NCI-H2171 treated with DMSO at 0.1 percent for 48 hours (cell line): ENCODE results near the gene GRIN1.
"Not testable (repeated sequence)": the region's sequence is repeated elsewhere in the genome, so short reads cannot be mapped to it uniquely, and the experiment has no call there.

Experiments
- DNase-seq: peaks from one replicate; lab custom pipeline; 2025; lab: John Stamatoyannopoulos, UW

GRIN1 gene

GRCh38 chr9:137128862-137129455 is 10.0 kb upstream of the GRIN1 start:
- no peak for DNase-seq

GRCh38 chr9:137129456-137130175 is 9.3 kb upstream of the GRIN1 start:
- DNase-seq = peak; percentile 93

DNA sequence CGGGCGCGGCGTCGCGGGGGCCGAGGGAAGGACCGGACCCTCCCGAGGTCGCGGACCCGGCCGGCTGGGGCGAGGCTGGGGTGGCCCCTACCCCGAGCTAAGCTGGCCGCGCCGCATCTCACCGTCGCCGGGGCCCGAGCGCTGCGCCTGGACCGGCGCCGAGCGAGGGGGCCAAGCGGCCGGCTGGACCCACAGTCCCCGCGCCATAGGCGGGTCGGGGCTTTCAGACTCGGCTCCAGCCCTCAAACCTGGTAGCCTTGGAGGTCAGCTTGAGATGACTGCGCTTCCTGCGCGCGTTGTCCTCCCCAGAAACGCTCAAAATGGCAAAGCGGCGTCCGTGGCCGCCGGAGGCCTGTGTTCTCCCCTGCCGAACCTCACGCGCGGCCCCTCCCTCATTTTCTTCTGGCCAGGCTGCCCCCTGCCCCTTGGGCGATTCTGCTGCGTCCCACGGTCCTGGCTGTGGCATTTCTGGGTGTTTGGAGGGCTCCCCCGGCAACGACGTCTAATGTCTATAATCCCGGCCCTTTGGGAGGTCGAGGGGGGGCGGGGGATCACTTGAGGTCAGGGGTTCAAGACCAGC is 8.7 kb upstream of the GRIN1 start:
- DNase-seq = no peak

DNA sequence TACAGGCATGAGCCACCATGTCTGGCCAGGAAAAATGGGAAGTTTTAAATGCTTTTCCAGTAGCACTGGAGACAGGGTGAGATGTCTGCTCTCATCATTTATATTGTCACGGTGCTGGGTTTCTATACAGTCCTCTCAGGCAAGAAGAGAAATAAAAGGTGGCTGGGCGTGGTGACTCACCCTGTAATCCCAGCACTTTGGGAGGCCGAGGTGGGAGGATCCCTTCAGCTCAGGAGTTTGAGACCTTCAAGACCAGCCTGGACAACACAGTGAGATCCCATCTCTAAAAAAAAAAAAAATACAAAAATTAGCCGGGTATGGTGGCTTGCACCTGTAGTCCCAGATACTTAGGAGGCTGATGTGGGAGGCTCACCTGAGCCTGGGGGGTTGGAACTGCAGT is 4.8 kb upstream of the GRIN1 start:
- DNase-seq = no peak

DNA sequence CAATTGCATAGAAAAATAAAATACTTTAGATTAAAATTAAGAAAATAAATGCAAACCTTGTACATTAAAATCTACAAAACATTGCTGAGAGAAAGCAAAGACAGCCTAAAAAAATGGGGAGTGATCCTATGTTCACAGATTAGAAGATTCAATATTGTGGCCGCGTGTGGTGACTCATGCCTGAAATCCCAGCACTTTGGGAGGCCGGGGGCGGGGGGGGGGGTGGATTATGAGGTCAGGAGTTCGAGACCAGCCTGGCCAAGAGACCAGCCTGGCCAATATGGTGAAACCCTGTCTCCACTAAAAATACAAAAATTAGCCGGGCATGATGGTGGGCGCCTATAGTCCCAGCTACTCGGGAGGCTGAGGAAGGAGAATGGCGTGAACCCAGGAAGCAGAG is 3.8 kb upstream of the GRIN1 start:
- DNase-seq = not testable (repeated sequence)

GRCh38 chr9:137136261-137136880 is 2.6 kb upstream of the GRIN1 start:
- DNase-seq = no peak

DNA sequence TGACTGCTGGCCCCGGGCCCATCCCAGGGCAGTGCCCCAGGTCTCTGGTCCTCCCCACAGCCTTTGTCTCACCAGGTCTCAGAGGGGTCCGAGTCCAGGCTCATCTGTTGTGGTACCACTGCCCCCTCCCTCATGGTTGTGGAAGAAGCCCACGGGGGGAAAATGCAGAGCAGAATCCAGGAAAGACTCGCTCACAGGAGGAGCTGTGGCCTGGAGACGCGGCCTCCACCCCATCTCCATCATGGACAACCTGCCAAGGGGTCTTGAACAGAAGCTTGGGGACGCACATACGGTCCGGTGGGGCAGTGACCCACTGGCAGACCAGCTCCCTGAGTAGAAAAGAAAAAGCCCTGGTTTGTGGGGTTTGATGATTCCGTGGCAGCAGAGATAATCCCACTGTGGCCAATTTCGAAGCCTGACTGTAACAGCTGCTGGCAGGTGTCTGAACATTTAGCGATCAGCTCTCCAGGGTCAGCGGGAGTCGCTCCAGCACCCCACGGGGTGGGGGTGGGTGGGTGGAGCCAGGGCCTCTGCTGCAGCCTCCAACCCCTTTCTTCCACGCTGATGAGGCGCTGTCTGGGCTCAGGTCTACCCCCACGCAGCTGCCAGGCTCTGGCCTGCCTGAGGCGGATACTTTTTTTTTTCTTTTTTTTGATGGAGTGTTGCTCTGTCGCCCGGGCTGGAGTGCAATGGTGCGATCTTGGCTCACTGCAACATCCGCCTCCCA is 1.9 kb upstream of the GRIN1 start:
- peak; percentile 84 for DNase-seq

DNA sequence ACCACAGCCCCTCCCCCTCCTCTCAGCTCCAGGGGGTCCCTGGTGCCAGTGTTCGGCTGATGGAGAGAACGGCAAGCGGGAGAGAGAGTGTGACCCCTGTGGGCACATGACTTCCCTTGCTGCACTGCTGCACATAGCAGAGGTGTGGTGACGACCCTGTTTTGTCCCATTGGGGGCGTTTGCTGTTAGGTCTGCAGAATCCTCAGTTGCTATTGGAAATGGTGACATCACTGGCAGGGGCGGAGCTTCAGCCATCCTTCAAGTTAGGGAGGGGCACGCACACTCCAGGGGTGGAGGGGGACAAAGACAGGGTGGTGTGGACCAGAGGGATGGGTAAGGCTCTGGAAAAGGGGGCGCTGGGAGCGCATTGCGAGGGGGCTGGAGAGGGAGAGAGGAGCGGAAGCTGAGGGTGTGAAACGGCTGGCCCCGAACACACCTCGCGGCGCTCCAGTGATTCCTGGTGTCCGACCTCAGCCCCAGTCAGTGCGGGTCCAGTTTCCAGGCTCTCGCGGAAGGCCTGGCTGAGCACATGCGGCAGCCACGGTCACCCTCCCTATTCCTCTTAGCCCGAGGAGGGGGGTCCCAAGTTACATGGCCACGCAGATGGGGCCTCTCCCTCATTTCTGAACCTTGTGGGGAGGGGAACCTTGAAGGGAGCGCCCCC is 764 bp upstream of the GRIN1 start:
- DNase-seq = peak; percentile 97

DNA sequence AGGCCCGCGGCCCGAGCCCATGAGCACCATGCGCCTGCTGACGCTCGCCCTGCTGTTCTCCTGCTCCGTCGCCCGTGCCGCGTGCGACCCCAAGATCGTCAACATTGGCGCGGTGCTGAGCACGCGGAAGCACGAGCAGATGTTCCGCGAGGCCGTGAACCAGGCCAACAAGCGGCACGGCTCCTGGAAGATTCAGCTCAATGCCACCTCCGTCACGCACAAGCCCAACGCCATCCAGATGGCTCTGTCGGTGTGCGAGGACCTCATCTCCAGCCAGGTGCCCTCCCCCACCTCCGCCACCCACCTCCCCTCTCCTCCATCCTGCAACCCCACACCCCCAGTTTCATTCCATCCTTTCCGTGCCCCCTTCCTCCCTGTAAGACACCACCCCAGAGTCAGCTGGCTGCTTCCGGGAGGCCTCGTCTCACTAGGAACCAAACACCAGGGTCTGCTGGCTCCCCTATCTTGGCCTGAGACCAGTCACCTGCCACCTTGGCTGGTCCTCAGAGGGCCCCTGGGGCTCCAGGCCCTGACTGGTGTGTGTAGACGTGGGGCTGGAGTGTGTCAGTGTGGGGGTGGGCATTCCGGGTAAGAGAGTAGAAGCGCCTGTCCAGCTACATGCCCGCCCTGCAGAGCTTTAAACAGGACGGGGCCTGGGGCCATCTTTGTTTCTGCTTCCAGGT is 655 bp downstream of the GRIN1 start:
- DNase-seq = peak; percentile 35

DNA sequence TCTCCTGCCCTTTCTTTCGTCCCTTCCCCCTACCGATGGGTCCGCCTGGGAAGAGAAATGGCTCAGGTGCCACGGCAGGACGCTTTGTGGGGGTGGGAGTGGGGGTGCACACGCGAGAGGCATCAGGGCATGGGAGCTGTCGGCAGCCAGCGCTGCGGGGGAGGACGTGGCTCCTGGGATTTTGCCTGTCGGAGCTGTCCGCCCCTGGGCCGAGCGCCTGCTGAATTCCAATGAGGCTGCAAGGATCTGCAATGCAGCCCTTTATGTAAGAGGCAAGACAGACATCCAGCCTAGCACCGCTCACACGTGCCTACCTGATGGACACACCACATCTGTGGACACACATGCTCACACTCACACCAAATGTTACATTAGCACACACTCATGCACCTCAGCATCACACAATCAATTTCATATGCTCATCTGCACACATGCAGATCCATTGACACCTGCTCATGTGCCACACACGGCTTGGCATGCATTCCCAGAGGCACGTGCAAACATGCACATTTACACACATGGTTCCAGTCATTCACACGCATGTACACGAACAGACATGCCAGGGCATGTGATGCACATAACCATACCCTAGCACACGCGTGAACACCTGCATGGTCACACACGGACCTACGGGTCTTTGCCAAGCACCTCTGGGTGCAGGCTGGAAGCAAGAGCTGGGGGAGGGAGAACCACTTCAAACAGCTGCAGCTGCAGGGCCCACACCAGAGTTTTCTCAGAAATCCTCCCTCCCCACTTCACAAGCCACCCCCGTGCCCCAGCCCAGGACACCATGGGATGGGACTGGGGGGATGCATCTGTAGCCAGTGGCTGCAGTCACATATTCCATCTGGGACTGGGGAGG is 1.4 kb downstream of the GRIN1 start:
- DNase-seq = no peak

DNA sequence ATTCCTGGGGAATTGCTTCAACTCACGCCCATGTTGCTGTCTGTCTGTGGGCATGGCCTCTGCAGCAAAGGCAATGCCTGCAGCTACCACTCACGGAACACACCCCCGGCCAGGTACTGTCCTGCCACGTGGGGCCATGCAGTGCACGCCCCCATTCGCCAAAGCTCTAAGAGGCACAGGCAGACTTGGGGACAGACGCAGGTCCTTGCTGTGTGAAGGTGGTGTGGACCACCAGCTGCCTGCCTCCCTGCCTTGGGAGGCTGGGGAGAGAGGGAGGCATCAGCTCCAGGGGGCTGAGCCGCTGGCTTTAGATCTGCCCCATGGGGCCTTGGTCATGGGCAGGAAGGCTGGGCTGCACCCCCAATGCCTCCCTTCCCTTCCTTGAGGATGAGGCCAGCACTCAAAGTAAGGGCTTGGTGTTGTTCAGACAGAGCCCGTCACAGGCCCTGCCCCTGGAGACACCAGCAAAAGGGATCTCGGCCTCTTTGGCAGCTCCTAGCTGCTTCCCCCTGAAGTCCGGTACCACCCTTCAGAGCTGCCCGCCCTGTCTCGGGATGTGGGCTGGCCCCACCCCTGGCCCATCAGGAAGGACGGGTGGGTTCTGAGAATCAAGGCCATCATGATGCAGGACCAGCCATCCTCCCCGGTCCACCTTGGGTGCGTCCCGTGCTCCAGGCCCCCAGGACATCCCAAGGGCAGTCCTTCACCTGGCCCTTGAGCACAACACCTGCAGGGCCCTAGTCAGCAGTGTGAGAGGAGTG is 2.3 kb downstream of the GRIN1 start:
- DNase-seq = no peak

GRCh38 chr9:137141976-137142936 is 3.3 kb downstream of the GRIN1 start:
- no peak for DNase-seq

DNA sequence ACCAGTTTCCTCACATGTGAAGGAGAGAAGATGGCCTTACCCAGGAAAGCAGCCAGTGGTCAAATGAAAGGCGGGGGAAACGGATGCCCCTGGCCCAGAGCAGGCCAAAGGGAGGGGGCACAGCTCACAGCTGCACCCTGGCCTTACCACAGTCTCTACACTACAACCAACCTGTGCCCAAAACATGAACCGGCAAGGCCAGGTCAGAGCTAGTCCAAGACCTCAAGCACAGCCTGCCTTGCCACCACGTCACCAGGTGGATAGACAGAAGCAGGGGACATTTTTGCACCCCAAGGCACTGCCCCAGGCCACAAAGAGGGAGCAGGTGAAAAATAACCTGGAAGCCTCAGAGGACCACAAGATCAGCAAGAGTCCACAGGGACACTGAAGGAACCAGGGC is 4.5 kb downstream of the GRIN1 start:
- no peak for DNase-seq

GRCh38 chr9:137145731-137146526 is 7.0 kb downstream of the GRIN1 start:
- no peak for DNase-seq

- no peak for DNase-seq
Observed at GRCh38 chr9:137146527-137146918, 7.6 kb downstream of the GRIN1 start.

DNA sequence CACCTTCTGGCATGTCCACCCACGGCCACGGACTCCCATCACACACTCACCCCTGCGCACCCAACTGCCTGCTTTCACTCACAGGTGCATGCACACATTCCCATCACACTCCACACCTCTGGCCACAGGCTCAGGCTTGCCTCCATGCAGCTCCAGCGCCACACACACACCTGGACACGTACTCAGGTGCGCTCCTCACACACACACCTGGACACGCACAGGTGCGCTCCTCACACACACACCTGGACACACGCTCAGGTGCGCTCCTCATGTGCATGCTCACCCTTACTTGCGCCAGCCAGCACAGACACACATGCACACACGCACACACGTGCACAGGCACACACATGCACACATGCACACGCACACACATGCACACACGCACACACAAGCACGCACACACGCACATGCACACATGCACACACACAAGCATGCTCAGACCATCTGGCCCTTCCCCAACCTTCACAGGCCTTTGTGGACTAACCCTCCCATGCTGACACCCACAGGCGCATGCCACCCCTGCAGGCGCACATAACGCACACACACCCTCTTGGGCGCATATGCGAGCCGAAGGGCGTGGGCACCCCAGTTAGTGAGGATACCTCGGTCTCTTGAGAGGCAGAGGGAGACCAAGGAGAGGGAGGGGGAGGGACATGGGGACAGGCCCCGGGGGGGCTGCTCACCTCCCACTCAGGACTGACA is 8.3 kb downstream of the GRIN1 start:
- no peak for DNase-seq

- no peak for DNase-seq
Observed at GRCh38 chr9:137147793-137148160, 8.8 kb downstream of the GRIN1 start.
